ENCODE measurements around the gene BRMS1L.
"Not testable (repeated sequence)": the region's sequence is repeated elsewhere in the genome, so short reads cannot be mapped to it uniquely, and the experiment has no call there.

DNA sequence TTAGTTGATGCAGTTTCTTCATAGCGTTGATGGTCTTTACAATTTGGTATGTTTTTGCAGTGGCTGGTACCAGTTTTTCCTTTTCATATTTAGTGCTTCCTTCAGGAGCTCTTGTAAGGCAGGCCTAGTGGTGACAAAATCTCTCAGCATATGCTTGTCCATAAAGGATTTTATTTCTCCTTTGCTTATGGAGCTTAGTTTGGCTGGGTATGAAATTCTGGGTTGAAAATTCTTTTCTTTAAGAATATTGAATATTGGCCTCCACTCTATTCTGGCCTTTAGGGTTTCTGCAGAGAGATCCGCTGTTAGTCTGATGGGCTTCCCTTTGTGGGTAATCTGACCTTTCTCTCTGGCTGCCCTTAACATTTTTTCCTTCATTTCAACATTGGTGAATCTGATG is 16.1 kb downstream of the BRMS1L start:
- not testable (repeated sequence) for TF ChIP-seq EZH2 (IDR thresholded peaks at IDR 0.05; ENCODE audit: borderline replicate concordance, low read length)
- TF ChIP-seq, protein P1, sequence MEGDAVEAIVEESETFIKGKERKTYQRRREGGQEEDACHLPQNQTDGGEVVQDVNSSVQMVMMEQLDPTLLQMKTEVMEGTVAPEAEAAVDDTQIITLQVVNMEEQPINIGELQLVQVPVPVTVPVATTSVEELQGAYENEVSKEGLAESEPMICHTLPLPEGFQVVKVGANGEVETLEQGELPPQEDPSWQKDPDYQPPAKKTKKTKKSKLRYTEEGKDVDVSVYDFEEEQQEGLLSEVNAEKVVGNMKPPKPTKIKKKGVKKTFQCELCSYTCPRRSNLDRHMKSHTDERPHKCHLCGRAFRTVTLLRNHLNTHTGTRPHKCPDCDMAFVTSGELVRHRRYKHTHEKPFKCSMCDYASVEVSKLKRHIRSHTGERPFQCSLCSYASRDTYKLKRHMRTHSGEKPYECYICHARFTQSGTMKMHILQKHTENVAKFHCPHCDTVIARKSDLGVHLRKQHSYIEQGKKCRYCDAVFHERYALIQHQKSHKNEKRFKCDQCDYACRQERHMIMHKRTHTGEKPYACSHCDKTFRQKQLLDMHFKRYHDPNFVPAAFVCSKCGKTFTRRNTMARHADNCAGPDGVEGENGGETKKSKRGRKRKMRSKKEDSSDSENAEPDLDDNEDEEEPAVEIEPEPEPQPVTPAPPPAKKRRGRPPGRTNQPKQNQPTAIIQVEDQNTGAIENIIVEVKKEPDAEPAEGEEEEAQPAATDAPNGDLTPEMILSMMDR (IDR thresholded peaks at IDR 0.05; ENCODE audit: low read length) = not testable (repeated sequence)
